ENCODE results near the gene ZNF81. TPM values are rescaled to one million over a fixed set of nuclear protein-coding genes. Genes with fewer than 3 reads are reported as not detected.
"Not testable (repeated sequence)": the region's sequence is repeated elsewhere in the genome, so short reads cannot be mapped to it uniquely, and the experiment has no call there.

ZNF81 gene
- total RNA-seq, 1 donor from 2014 or later: 2.8 TPM

- no peaks in the 10 kb centered on the region for H3K36me3 ChIP-seq (ENCODE audit: control insufficient read depth, insufficient read depth, low read length)
- TF ChIP-seq, protein P1, sequence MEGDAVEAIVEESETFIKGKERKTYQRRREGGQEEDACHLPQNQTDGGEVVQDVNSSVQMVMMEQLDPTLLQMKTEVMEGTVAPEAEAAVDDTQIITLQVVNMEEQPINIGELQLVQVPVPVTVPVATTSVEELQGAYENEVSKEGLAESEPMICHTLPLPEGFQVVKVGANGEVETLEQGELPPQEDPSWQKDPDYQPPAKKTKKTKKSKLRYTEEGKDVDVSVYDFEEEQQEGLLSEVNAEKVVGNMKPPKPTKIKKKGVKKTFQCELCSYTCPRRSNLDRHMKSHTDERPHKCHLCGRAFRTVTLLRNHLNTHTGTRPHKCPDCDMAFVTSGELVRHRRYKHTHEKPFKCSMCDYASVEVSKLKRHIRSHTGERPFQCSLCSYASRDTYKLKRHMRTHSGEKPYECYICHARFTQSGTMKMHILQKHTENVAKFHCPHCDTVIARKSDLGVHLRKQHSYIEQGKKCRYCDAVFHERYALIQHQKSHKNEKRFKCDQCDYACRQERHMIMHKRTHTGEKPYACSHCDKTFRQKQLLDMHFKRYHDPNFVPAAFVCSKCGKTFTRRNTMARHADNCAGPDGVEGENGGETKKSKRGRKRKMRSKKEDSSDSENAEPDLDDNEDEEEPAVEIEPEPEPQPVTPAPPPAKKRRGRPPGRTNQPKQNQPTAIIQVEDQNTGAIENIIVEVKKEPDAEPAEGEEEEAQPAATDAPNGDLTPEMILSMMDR (IDR thresholded peaks at IDR 0.05; ENCODE audit: insufficient read depth, low read length, poor library complexity, severe bottlenecking): no peak
- H3K4me3 ChIP-seq (ENCODE audit: low read depth, low read length): no peak overlapping the region
- no peak for DNase-seq (ENCODE audit: low read depth)
- H3K27me3 ChIP-seq (ENCODE audit: control insufficient read depth, insufficient read depth, low read length): no peaks in the 10 kb centered on the region
Measured at GRCh38 chrX:47838361-47838760, 1.7 kb downstream of the ZNF81 start.

- H3K36me3 ChIP-seq (ENCODE audit: control insufficient read depth, insufficient read depth, low read length): no peaks in the 10 kb centered on the region
- TF ChIP-seq, protein P1 (IDR thresholded peaks at IDR 0.05; ENCODE audit: insufficient read depth, low read length, poor library complexity, severe bottlenecking): no peak
- no peak overlapping the region for H3K4me3 ChIP-seq (ENCODE audit: low read depth, low read length)
- no peaks in the 10 kb centered on the region for H3K27me3 ChIP-seq (ENCODE audit: control insufficient read depth, insufficient read depth, low read length)
- DNase-seq (ENCODE audit: low read depth): no peak
Measured at GRCh38 chrX:47840111-47840510, 3.4 kb downstream of the ZNF81 start.

DNA sequence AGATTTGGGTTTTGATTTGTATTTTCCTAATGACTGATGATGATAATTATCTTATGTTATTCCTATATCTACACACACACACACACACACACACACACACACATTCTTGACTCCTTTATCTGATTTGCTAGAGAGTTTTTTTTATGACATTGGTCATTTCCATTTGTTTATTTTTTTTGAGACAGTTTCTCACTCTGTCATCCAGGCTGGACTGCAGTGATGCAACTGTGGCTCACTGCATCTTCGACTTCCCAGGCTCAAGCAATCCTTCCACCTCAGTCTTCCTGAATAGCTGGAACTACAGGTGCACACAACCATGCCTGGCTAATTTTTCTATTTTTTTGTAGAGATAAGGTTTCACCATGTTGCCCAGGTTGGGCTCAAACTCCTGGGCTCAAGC lies 6.7 kb downstream of the ZNF81 start:
- Histone ChIP-seq H3K36me3 (ENCODE audit: control insufficient read depth, insufficient read depth, low read length) (no peaks in the 10 kb centered on the region), H3K4me3 (ENCODE audit: low read depth, low read length) (no peak overlapping the region), H3K27me3 (ENCODE audit: control insufficient read depth, insufficient read depth, low read length) (no peaks in the 10 kb centered on the region)
- no peak for DNase-seq (ENCODE audit: low read depth)
- TF ChIP-seq, protein P1 (IDR thresholded peaks at IDR 0.05; ENCODE audit: insufficient read depth, low read length, poor library complexity, severe bottlenecking): no peak

GRCh38 chrX:47844117-47844516 lies 7.4 kb downstream of the ZNF81 start:
- H3K4me3 ChIP-seq (ENCODE audit: low read depth, low read length): no peak overlapping the region
- H3K27me3 ChIP-seq (ENCODE audit: control insufficient read depth, insufficient read depth, low read length): no peaks in the 10 kb centered on the region
- no peaks in the 10 kb centered on the region for H3K36me3 ChIP-seq (ENCODE audit: control insufficient read depth, insufficient read depth, low read length)
- no peak for DNase-seq (ENCODE audit: low read depth)
- TF ChIP-seq, protein P1 (IDR thresholded peaks at IDR 0.05; ENCODE audit: insufficient read depth, low read length, poor library complexity, severe bottlenecking): no peak

- no peak overlapping the region for H3K4me3 ChIP-seq (ENCODE audit: low read depth, low read length)
- TF ChIP-seq, protein P1 (IDR thresholded peaks at IDR 0.05; ENCODE audit: insufficient read depth, low read length, poor library complexity, severe bottlenecking): no peak
- DNase-seq (ENCODE audit: low read depth): no peak
- H3K27me3 ChIP-seq (ENCODE audit: control insufficient read depth, insufficient read depth, low read length): no peaks in the 10 kb centered on the region
- no peaks in the 10 kb centered on the region for H3K36me3 ChIP-seq (ENCODE audit: control insufficient read depth, insufficient read depth, low read length)
Measured at GRCh38 chrX:47846040-47846439, 9.3 kb downstream of the ZNF81 start.

DNA sequence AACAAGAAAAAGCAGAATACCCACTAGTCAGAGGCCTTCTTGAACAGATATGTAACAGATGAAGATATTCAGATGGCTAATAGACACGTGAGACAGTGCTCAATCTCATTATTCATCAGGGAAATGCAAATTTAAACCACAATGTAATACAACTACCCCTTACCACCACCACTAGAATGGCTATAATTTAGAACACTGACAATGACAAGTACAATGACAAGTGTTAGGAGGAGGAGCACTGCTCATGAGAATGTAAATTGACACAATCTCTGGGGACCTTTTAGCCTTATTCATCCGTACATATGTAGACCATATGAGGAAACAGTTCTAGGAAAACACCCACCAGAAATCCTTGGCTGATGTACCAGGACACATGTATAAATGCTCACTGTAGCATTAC lies 13.1 kb downstream of the ZNF81 start:
- no peaks in the 10 kb centered on the region for H3K36me3 ChIP-seq (ENCODE audit: control insufficient read depth, insufficient read depth, low read length)
- H3K27me3 ChIP-seq (ENCODE audit: control insufficient read depth, insufficient read depth, low read length): no peaks in the 10 kb centered on the region
- no peak for DNase-seq (ENCODE audit: low read depth)
- H3K4me3 ChIP-seq (ENCODE audit: low read depth, low read length): no peak overlapping the region
- TF ChIP-seq, protein P1 (IDR thresholded peaks at IDR 0.05; ENCODE audit: insufficient read depth, low read length, poor library complexity, severe bottlenecking): no peak

DNA sequence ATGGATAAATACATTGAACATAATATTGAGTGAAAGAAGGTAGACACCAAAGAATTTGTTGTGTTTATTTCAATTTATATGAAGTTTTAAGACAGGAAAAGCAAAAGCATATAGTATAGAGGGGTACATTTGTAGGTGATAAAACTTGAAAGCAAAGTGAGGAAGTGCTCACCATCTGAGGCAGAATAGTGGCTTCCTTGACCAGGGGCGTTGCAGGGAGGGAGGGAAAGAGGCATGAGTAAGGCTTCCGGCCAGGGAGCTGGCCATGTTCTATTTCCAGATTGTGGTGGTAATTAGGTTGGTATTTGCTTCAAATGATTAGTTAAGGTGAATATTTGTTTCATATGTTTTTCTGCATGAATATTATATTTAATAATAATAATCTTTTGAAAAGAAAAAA lies 13.7 kb downstream of the ZNF81 start:
- not testable (repeated sequence) for H3K36me3 ChIP-seq (ENCODE audit: control insufficient read depth, insufficient read depth, low read length); H3K27me3 ChIP-seq (ENCODE audit: control insufficient read depth, insufficient read depth, low read length); H3K4me3 ChIP-seq (ENCODE audit: low read depth, low read length); DNase-seq (ENCODE audit: low read depth)

Measured in kidney epithelial cell (primary cell).